Hepatocyte (in vitro differentiated cells): ENCODE measurements around the gene NPAS4.

Source experiments
- EZH2 ChIP-seq: fragments of 200-600 bp; sonication (generic); IDR thresholded peaks from 2 replicates; pipeline ENCODE4 v1.6.1; 2016; ENCODE audit warnings: antibody characterized with exemption, mild to moderate bottlenecking, borderline replicate concordance
- TF ChIP-seq, protein P1 (sequence below): fragments of 200-600 bp; sonication (generic); IDR thresholded peaks from 2 replicates; pipeline ENCODE4 v1.5.1; 2016; ENCODE audit warnings: antibody characterized with exemption, mild to moderate bottlenecking; ENCODE audit not compliant: poor library complexity

DNA sequence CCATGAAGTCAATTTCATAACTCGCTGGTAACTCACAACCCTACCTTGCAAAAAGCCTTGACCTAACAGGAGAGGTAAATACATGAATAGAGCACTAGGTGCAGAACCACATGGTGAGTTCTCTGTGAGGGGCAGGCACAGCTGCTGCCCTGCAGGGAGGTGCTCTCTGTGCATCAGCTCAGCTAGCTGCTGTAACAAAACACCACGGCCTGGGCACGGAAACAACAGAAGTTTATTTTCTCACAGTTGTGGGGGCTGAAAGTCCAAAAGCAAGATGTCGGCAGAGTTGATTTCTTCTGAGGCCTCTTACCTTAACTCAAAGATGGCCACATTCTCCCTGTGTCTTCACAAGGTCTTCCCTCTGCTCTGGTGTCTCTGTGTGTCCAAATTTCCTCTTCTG is 30.8 kb downstream of the NPAS4 start:
- TF ChIP-seq, protein P1, sequence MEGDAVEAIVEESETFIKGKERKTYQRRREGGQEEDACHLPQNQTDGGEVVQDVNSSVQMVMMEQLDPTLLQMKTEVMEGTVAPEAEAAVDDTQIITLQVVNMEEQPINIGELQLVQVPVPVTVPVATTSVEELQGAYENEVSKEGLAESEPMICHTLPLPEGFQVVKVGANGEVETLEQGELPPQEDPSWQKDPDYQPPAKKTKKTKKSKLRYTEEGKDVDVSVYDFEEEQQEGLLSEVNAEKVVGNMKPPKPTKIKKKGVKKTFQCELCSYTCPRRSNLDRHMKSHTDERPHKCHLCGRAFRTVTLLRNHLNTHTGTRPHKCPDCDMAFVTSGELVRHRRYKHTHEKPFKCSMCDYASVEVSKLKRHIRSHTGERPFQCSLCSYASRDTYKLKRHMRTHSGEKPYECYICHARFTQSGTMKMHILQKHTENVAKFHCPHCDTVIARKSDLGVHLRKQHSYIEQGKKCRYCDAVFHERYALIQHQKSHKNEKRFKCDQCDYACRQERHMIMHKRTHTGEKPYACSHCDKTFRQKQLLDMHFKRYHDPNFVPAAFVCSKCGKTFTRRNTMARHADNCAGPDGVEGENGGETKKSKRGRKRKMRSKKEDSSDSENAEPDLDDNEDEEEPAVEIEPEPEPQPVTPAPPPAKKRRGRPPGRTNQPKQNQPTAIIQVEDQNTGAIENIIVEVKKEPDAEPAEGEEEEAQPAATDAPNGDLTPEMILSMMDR = no peak
- no peak for TF ChIP-seq EZH2
